DMS 273 treated with DMSO at 0.1 percent for 48 hours (cell line): ENCODE measurements around the gene MPV17L2.
"Not testable (repeated sequence)": the region's sequence is repeated elsewhere in the genome, so short reads cannot be mapped to it uniquely, and the experiment has no call there.

Source experiments
- DNase-seq: peaks from one replicate; lab custom pipeline; 2025; lab: John Stamatoyannopoulos, UW

The MPV17L2 gene

DNA sequence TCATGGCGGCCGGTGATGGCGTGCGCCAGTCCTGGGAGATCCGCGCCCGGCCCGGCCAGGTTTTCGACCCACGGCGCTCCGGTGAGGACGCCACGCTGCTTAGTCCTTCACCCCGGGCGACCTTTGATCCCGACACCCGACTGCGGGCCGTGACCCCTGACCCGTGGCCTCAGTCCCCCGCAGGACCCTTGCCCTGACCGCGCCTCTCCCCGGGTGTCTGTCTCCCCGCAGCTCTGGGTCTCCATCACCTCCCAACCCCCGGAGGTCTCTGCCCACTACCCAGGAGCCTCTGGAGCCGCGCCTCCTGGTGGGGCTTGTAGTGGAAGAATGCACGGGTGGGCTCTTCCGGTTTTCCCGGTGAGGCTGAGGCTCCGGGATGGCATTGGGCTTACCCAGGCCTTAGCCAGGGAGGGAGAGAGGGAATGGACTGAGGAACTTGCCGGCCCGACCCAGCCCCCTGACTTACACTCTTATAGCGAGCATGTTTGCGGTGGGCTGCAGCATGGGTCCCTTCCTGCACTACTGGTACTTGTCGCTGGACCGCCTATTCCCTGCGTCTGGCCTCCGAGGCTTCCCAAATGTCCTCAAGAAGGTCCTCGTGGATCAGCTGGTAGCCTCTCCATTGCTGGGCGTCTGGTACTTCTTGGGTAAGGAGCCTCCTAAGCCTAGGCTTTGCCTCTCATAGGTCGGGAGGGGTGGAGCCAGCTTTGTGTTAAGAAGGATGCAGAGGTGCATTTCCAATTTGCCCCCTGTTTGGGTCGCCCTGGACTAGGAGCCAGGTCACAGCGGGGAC, 566 bp downstream of the MPV17L2 start:
- no peak for DNase-seq

DNA sequence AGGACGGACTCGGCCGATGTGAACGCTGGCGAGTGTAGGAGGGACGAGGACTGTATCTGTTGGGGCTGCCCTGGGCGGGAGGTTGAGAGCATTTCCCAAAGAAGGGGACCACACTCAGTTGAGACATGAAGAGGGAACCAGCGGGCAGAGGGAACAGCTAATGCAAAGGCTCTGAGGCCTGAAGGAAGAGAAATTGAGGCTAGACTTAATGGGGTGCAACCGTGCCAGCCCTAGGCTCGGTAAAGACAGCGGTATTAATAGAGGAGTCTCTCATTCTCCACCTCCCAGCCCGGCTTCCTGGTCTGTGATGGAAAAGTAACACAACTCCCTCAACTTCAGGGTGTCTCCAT, 1.1 kb downstream of the MPV17L2 start:
- DNase-seq = no peak

DNA sequence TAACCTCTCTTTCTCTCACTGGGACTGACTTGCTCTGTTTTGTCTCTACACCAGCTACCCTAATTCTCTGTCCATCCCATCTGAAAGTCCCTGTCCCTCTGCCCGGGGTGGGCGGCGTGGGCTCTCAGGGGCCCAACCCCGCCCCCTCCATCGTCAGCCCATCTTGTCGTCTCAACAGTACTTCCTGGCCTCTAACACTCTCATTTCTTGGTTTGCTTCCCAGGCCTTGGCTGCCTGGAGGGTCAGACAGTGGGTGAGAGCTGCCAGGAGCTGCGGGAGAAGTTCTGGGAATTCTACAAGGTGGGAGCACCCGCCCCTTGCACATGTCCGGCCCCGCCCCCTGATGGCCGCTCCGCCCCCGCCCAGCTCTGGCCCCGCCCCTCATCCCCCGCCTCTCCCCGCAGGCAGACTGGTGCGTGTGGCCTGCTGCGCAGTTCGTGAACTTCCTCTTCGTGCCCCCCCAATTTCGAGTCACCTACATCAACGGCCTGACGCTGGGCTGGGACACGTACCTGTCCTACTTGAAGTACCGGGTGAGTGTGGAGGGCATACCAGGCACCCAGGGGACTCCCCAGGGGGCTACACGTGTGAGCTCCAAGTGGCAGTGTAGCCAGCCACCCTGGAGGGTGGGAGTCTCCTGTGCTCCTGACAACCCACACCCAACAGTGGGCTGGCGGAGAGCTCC, 1.7 kb downstream of the MPV17L2 start:
- no peak for DNase-seq

GRCh38 chr19:18196511-18196845, 3.5 kb downstream of the MPV17L2 start:
- no peak for DNase-seq

GRCh38 chr19:18197306-18197705, 4.3 kb downstream of the MPV17L2 start:
- no peak for DNase-seq

DNA sequence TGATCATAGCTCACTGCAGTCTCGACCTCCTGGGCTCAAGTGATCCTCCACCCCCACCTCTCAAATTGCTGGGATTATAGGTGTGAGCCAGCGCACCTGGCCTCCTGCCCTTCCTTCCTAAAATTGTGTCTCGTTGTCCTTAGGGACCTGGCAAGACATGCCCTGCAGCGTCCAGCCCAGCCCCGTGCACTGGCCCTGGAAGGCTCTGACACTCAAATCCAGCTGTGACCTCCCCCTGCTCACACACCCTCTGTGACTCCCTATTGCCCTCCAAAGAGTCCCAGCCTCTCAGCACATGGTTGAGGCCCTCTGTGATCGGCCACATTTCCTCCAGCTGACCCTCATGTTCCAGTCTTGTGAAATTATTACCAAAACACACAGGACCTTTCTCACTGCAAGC, 4.9 kb downstream of the MPV17L2 start:
- no peak for DNase-seq

GRCh38 chr19:18198374-18198773, 5.4 kb downstream of the MPV17L2 start:
- no peak for DNase-seq

- no peak for DNase-seq
Observed at GRCh38 chr19:18202397-18202777, 9.4 kb downstream of the MPV17L2 start.

- no peak for DNase-seq
Observed at GRCh38 chr19:18202778-18203407, 9.9 kb downstream of the MPV17L2 start.

- DNase-seq = no peak
Observed at GRCh38 chr19:18203408-18203862, 10.4 kb downstream of the MPV17L2 start.

- DNase-seq = peak; percentile 99
Observed at GRCh38 chr19:18203863-18204393, 10.9 kb downstream of the MPV17L2 start, which contains the start of gene RAB3A. Gene RAB3A (minus strand): TSS chr19:18204042. CDS start chr19:18202740, 1,302 bp downstream.

GRCh38 chr19:18204394-18205199, 11.6 kb downstream of the MPV17L2 start:
- DNase-seq = no peak

- peak; percentile 56 for DNase-seq
Observed at GRCh38 chr19:18205200-18205892, 12.3 kb downstream of the MPV17L2 start.

- DNase-seq = no peak
Observed at GRCh38 chr19:18206018-18206417, 13.0 kb downstream of the MPV17L2 start.

GRCh38 chr19:18208098-18208951, 15.3 kb downstream of the MPV17L2 start:
- DNase-seq = no peak

- DNase-seq = not testable (repeated sequence)
Observed at GRCh38 chr19:18209912-18210311, 16.9 kb downstream of the MPV17L2 start.

GRCh38 chr19:18211683-18212082, 18.7 kb downstream of the MPV17L2 start:
- no peak for DNase-seq

DNA sequence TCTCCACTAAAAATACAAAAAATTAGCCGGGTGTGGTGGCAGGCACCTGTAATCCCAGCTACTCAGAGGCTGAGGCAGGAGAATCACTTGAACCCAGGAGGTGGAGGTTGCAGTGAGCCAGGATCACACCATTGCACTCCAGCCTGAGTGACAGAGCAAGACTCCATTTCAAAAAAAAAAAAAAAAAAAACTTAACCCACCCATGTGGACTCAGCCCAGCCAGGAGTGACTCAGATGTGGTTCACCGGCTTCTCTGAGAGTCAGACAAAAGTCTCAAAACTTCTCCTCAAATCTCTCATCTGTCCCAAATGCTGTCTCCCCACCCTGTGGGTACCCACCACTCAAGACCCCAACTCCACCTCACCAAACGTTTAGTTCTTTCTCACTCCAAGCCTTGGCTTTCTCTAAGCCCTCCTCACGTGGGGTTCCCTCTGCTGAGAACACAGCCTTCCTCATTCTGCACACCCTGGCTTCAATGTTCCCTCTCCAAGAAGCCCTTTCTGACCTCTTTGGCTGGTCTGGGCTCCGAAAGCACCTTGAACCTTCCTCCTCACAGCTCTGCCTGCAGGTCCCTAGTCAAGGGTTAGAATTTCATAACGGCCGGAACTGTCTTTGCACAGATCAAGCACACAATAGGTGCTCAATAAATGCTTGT, 21.9 kb downstream of the MPV17L2 start:
- no peak for DNase-seq

DNA sequence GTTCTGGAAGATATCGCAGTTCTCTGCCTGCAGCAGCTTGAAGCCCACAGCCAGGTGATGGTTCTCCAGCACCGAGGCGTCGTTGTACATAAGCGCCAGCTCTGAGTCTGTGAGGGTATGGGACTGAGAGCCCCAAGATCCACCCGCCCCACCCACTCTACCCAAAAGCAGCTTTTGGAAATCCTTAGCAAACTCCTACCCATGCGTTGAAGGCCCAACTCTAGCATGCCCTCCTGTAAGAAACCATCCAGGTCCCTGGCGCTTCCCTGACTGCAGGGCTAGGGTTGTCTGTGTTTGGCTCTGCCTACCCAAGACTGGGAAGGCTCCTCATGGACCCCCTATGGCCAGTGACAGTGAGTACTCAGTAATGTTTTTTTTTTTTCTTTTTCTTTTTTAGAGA, 23.8 kb downstream of the MPV17L2 start:
- DNase-seq = no peak

DNA sequence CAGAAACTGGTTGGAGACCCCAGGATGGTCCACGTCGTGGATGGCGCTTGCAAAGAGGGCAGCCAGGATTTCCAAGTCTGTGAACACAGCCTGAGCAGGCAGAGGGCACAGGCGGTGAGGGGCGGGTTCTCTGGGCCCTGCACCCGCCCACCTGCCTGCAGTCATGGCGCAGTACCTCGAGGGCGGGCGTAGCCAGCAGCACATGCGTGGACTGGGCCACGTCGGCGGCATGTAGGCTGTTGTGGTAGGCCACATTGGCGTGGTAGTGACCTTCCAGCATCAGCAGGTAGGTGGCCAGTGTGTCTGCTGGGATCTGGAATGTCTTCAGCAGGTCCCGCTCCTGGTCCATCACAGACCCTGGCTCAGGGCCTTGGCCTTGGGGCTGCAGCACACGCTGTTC, 25.1 kb downstream of the MPV17L2 start:
- DNase-seq = no peak
